ENCODE results near the gene WDR91.
A peak's percentile ranks its signal among the peaks of the same experiment; 100 is the strongest.

The WDR91 gene

GRCh38 chr7:135147899-135148721, 63.2 kb downstream of the WDR91 start, which contains the start of gene TMEM140:
TSS of gene TMEM140 (plus strand) at chr7:135148072. CDS start at chr7:135164442, 16,370 bp downstream.
- peak within 1 kb of the TSS; percentile 86 for H3K4me3 Mint-ChIP-seq
- H3K4me1 Mint-ChIP-seq = peaks cover 41 to 78% of the 10 kb centered on the region in 2 donors
- DNase-seq (peak; percentile 60), ATAC-seq (replicated peaks) (peak; percentile 81 to 82)
- peak within 1 kb of the TSS; percentile 92 for H3K27ac Mint-ChIP-seq
- peaks cover 4 to 5% of the 10 kb centered on the region in 2 donors for H3K9me3 Mint-ChIP-seq
- no peaks in the 10 kb centered on the region for H3K27me3 Mint-ChIP-seq
- H3K36me3 Mint-ChIP-seq = peaks cover 14 to 16% of the 10 kb centered on the region in 2 donors

DNA sequence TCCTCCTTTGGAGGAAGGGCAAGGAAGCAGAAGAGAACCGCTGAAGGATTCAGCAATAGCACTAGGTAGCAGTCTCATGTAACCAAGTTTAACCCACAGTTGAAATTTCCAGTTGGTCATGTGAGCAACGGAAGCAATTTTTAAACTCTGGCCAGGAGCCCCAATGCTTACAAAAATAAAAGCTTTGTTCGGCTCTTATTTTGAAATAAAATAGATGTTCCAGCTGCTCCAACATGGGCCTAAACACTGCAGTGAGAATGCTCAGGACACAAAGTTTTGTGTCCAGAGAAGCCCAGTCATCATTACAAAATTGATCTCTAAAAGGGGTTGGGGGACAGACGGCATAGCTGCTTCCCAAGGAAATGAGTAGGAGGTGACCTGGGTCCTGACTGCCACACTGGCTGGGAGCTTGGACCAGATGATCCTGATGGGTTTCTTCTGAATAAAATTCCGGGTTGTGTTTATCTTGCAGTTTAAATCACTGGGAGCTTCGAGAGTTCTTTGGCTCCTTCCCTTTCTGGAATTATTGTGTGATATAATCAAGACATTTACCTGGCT, 63.9 kb downstream of the WDR91 start:
- Mint-ChIP-seq H3K4me3 (peak overlapping the region; percentile 86), H3K27me3 (no peaks in the 10 kb centered on the region), H3K36me3 (peaks cover 8 to 9% of the 10 kb centered on the region in 2 donors), H3K9me3 (no peaks in the 10 kb centered on the region), H3K4me1 (peaks cover 35 to 71% of the 10 kb centered on the region in 2 donors), H3K27ac (peak overlapping the region; percentile 92)
- no peak for DNase-seq
- ATAC-seq (replicated peaks) = no peak

DNA sequence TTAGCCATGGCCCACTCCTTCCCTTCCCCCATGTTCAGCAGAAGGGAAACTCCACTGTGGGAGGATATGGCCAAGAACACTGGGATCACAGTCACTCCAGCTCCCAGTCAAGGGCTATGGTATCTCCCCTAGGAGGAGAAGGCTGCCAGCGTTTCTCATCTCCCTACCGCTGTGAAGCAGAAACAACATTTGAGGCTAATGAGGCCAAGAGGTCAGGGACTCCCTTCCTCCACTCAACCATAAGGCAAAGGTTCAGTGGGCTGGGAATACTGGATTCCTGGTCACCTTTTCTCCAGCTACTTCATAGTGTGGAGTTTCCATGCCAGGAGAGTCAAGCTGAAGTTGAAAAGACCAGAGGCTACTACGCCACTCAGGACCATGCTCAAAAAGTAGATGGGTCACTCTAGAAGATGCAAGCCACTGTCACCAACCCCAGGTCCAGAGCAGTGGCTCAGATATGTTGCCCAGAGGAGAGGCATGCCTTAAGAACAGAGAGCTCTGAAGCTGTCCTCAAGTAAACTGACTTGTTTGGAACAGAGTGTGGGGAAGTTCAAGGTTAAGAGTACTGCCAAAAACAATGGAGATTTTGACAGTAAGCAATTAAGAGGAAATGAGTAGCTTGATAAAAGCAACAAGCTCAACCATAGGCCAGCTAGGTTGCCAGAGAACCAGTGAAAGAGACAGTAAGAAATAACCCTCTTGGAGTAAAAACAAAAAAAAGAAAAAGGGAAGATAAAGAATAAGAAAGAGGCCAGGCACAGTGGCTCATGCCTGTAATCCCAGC, 67.2 kb downstream of the WDR91 start:
- H3K4me3 Mint-ChIP-seq = no peak overlapping the region
- DNase-seq (no peak), ATAC-seq (replicated peaks) (no peak)
- H3K36me3 Mint-ChIP-seq = peaks cover 0 to 4% of the 10 kb centered on the region in 2 donors
- H3K27me3 Mint-ChIP-seq = no peaks in the 10 kb centered on the region
- H3K27ac Mint-ChIP-seq = no peak overlapping the region
- peaks cover 0 to 3% of the 10 kb centered on the region in 2 donors for H3K9me3 Mint-ChIP-seq
- H3K4me1 Mint-ChIP-seq = peaks cover 15 to 39% of the 10 kb centered on the region in 2 donors

All from stimulated activated naive B cell treated with anti-CD40 and anti-IgM and Interleukin-4, amounts not matched to agents 10 μg/mL and 1 μg/mL and 100 μg/mL, for 72 hours (primary cell).